T-helper 17 cell (primary cell): Measurements from ENCODE around the gene GJB2. TPM values are rescaled to one million over a fixed set of nuclear protein-coding genes. Genes with fewer than 3 reads are reported as not detected.
"Not testable (repeated sequence)": the region's sequence is repeated elsewhere in the genome, so short reads cannot be mapped to it uniquely, and the experiment has no call there.

Experiments
- ATAC-seq: fragments of 150-1000 bp; cut with Tn5 transposase; 2 replicates; pipeline ENCODE4 v1.10.0; 2021; ENCODE audit warnings: mild to moderate bottlenecking, moderate library complexity
- DNase-seq, 3 donors: peaks; one replicate each; pipeline versions ENCODE4 v3.0.0 to v3.0.0-alpha.2; 2020 to 2021
- H3K9me3 ChIP-seq: one replicate; pipeline ENCODE4 v1.7.0; 2013; ENCODE audit warnings: low read length, mild to moderate bottlenecking; ENCODE audit not compliant: control insufficient read depth, poor library complexity, severe bottlenecking
- H3K27ac Mint-ChIP-seq: one replicate; pipeline ENCODE4 v1.8.0; 2022; ENCODE audit warnings: mild to moderate bottlenecking, moderate library complexity, mixed read lengths
- H3K27me3 Mint-ChIP-seq: one replicate; pipeline ENCODE4 v1.8.0; 2022; ENCODE audit warnings: mixed read lengths
- H3K36me3 Mint-ChIP-seq: one replicate; pipeline ENCODE4 v1.8.0; 2022; ENCODE audit warnings: low read depth, mixed read lengths
- H3K4me1 Mint-ChIP-seq: one replicate; pipeline ENCODE4 v1.8.0; 2022; ENCODE audit warnings: mild to moderate bottlenecking, mixed read lengths
- H3K4me3 Mint-ChIP-seq: one replicate; pipeline ENCODE4 v1.8.0; 2022; ENCODE audit warnings: mild to moderate bottlenecking, moderate library complexity, mixed read lengths
- total RNA-seq, 4 donors: library from RNA in 2 of 4; stranded (reverse) in 2 of 4; gene quantifications; one replicate each; pipeline ENCODE4 v1.2.3 and lab custom pipeline; 2022 to 2026

GJB2 gene
- total RNA-seq, 2 donors from 2014 or later, result not detected

GRCh38 chr13:20171364-20171763 lies 21.4 kb downstream of the GJB2 start:
- no peak overlapping the region for H3K4me3 Mint-ChIP-seq
- H3K36me3 Mint-ChIP-seq, result no peaks in the 10 kb centered on the region
- peaks cover 11% of the 10 kb centered on the region for H3K4me1 Mint-ChIP-seq
- no peak overlapping the region for H3K27ac Mint-ChIP-seq
- DNase-seq (no peak), ATAC-seq (no peak)
- H3K9me3 ChIP-seq, result no peaks in the 10 kb centered on the region
- H3K27me3 Mint-ChIP-seq, result peaks cover 95% of the 10 kb centered on the region

GRCh38 chr13:20170921-20171320 lies 21.8 kb downstream of the GJB2 start:
- Mint-ChIP-seq H3K27me3 (peaks cover 95% of the 10 kb centered on the region), H3K4me3 (no peak overlapping the region), H3K27ac (no peak overlapping the region), H3K4me1 (peaks cover 11% of the 10 kb centered on the region), H3K36me3 (no peaks in the 10 kb centered on the region)
- ATAC-seq (no peak), DNase-seq (no peak)
- H3K9me3 ChIP-seq, result no peaks in the 10 kb centered on the region

GRCh38 chr13:20168396-20168795 lies 24.3 kb downstream of the GJB2 start:
- H3K27me3 Mint-ChIP-seq, result peaks cover 84% of the 10 kb centered on the region
- ATAC-seq (no peak), DNase-seq (no peak)
- H3K27ac Mint-ChIP-seq, result no peak overlapping the region
- no peaks in the 10 kb centered on the region for H3K36me3 Mint-ChIP-seq
- H3K4me3 Mint-ChIP-seq, result no peak overlapping the region
- peaks cover 5% of the 10 kb centered on the region for H3K4me1 Mint-ChIP-seq
- no peaks in the 10 kb centered on the region for H3K9me3 ChIP-seq

DNA sequence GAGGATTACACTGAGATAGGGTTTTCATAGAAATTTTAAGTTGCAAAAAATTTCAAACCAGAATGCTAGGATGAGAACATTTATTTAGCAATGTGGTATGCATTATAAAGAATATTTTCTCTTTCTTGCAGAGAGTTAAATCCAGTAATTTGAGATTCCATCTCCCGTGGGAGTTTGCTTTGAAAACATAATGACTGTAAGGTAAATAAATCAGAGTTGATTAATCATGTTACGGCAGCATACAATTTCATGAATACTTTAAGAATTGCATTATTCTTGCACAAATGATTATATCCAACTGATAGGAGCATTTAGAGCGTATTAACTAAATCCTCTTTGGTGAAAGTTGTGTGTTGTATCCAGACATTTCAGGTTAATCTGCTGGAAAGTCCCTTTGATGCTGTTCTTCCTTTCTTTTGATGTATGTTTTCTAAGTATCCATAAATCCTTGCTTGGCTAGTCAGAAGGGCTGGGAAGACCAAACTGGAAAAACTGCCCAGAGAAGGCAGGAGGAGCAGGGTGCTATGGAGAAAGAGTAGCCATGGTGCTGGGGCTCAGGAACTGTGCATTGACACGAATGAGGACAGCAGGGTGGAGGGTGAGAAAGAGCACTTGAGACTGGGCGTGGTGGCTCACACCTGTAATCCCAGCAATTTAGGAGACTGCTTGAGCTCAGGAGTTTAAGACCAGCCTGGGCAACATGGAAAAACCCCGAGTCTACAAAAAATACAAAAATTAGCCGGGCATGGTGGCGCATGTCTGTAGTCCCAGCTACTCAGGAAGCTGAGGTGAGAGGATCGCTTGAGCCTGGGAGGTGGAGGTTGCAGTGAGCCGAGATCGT lies 27.1 kb downstream of the GJB2 start:
- ATAC-seq (no peak), DNase-seq (no peak)
- H3K9me3 ChIP-seq, result no peaks in the 10 kb centered on the region
- H3K27me3 Mint-ChIP-seq, result peaks cover 75% of the 10 kb centered on the region
- peaks cover 8% of the 10 kb centered on the region for H3K4me1 Mint-ChIP-seq
- H3K27ac Mint-ChIP-seq, result no peak overlapping the region
- H3K4me3 Mint-ChIP-seq, result no peak overlapping the region
- H3K36me3 Mint-ChIP-seq, result no peaks in the 10 kb centered on the region

DNA sequence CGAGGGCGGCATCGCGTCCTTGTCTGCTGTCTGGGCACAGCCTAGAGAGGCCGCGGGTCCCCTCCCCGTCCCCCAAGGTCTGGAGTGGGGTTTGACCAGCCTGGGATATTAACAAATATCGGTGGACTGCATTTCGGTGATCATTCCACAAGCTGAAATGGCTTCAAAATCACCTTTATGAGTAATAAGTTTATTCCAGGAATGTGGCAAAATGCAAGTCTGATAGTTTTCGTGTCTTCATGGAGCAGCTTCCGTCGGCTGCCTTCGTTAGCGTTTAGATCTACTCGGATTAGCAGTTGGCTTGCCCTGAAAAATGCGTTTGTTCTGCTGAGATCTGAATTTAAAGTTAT lies 30.8 kb downstream of the GJB2 start:
- Mint-ChIP-seq H3K36me3 (no peaks in the 10 kb centered on the region), H3K4me3 (peak overlapping the region; percentile 88), H3K4me1 (peaks cover 10% of the 10 kb centered on the region), H3K27ac (no peak overlapping the region), H3K27me3 (peaks cover 58% of the 10 kb centered on the region)
- ATAC-seq (no peak), DNase-seq (no peak)
- H3K9me3 ChIP-seq, result no peaks in the 10 kb centered on the region

DNA sequence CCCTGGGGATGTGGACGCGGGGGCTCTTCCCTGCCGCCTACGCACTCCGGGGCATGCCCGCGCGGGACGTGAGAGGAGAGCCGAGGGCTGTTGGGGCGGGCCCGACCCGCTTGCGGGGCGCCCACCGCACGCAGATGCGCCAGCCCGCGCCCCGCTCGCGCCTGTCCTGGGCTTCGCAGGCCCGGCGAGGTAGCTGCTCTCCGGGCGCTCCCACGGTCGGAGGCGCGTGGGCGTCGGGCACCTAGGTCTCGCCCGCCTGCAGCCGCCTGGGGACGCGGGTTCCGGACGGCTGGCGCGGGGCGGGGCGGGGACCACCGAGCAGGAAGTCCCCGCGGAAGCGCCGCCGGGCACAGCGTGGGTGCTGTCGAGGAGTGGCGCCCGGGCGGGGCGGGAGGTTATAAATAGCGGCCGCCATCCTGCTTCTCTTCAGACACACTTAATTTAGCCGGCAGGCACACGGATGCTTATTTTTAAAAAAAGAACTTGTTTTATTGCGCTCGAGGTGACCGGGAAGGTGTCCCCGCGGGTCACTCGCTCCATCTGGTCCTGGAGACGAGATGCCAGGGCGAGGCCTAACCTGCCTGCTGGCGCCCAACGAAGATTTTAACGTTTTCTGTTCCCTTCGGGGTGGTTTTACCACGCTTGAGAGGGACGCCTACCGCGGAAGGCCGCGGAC lies 31.3 kb downstream of the GJB2 start:
- no peaks in the 10 kb centered on the region for H3K9me3 ChIP-seq
- peaks cover 10% of the 10 kb centered on the region for H3K4me1 Mint-ChIP-seq
- no peak overlapping the region for H3K27ac Mint-ChIP-seq
- no peaks in the 10 kb centered on the region for H3K36me3 Mint-ChIP-seq
- ATAC-seq (peak; percentile 63), DNase-seq (peak in 2 of 3 donors; percentile 38 to 42)
- H3K27me3 Mint-ChIP-seq, result peaks cover 54% of the 10 kb centered on the region
- peak overlapping the region; percentile 88 for H3K4me3 Mint-ChIP-seq

- H3K4me1 Mint-ChIP-seq, result peaks cover 10% of the 10 kb centered on the region
- no peaks in the 10 kb centered on the region for H3K36me3 Mint-ChIP-seq
- H3K27me3 Mint-ChIP-seq, result peaks cover 46% of the 10 kb centered on the region
- ATAC-seq (peak; percentile 66), DNase-seq (peak in 2 of 3 donors; percentile 37)
- H3K4me3 Mint-ChIP-seq, result peak within 1 kb of the TSS; percentile 89
- H3K27ac Mint-ChIP-seq, result no peak within 1 kb of the TSS
- H3K9me3 ChIP-seq, result no peaks in the 10 kb centered on the region
Measured at GRCh38 chr13:20160306-20161274, 32.1 kb downstream of the GJB2 start, which contains the start of gene GJA3. Gene GJA3, minus strand, starts transcription at chr13:20161052. Its CDS starts 17,764 bp downstream, at chr13:20143288.

- DNase-seq (no peak), ATAC-seq (no peak)
- no peaks in the 10 kb centered on the region for H3K36me3 Mint-ChIP-seq
- peak overlapping the region; percentile 75 for H3K4me3 Mint-ChIP-seq
- H3K27ac Mint-ChIP-seq, result no peak overlapping the region
- peaks cover 45% of the 10 kb centered on the region for H3K27me3 Mint-ChIP-seq
- peaks cover 10% of the 10 kb centered on the region for H3K4me1 Mint-ChIP-seq
- no peaks in the 10 kb centered on the region for H3K9me3 ChIP-seq
Measured at GRCh38 chr13:20159646-20160305, 33.0 kb downstream of the GJB2 start.

DNA sequence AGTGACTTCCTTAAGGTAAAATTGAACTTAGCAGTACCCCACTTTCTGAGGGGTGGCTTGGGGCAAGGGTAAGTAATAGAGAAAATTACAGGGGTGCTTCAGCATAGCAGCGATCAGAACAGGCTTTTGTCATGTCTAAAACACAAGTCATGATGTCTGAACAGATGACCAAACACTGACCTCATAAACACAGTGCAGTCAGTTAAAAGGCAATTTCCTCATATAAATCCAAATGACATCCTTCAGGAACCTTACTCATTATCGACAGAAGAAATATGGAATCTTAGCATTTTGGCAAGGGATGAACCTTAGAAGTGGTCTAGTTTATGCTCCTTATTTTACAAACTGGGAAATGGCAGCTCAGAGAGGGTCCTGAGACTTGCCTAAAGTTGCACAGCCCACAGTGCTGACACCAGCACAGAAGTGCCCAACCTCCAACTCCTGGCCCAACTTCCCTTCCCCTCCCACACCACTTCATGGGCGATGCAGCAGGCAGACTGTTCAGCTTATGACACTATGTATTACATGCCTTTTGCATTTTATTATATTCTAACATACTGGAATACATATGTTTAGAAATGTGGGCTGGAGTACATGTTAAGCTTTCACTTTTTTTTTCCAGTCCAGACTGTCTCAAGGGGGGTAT lies 35.5 kb downstream of the GJB2 start:
- H3K4me3 Mint-ChIP-seq, result no peak overlapping the region
- H3K36me3 Mint-ChIP-seq, result no peaks in the 10 kb centered on the region
- no peaks in the 10 kb centered on the region for H3K9me3 ChIP-seq
- peaks cover 35% of the 10 kb centered on the region for H3K27me3 Mint-ChIP-seq
- peaks cover 4% of the 10 kb centered on the region for H3K4me1 Mint-ChIP-seq
- ATAC-seq (no peak), DNase-seq (no peak)
- no peak overlapping the region for H3K27ac Mint-ChIP-seq

GRCh38 chr13:20156702-20157101 lies 36.0 kb downstream of the GJB2 start:
- H3K9me3 ChIP-seq, result no peaks in the 10 kb centered on the region
- no peak overlapping the region for H3K4me3 Mint-ChIP-seq
- peaks cover 33% of the 10 kb centered on the region for H3K27me3 Mint-ChIP-seq
- H3K36me3 Mint-ChIP-seq, result no peaks in the 10 kb centered on the region
- no peak for DNase-seq
- peaks cover 4% of the 10 kb centered on the region for H3K4me1 Mint-ChIP-seq
- ATAC-seq, result no peak
- no peak overlapping the region for H3K27ac Mint-ChIP-seq

DNA sequence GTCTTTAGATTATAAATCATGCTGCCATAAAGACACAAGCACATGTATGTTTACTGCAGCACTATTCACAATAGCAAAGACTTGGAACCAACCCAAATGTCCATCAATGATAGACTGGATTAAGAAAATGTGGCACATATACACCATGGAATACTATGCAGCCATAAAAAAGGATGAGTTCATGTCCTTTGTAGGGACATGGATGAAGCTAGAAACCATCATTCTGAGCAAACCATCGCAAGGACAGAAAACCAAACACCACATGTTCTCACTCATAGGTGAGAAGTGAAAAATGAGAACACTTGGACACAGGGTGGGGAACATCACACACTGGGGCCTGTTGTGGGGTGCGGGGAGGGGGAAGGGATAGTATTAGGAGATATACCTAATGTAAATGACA lies 39.4 kb downstream of the GJB2 start:
- peaks cover 10% of the 10 kb centered on the region for H3K36me3 Mint-ChIP-seq
- H3K9me3 ChIP-seq, ATAC-seq, H3K4me3 Mint-ChIP-seq, H3K4me1 Mint-ChIP-seq, DNase-seq, H3K27ac Mint-ChIP-seq: not testable (repeated sequence)
- H3K27me3 Mint-ChIP-seq, result peaks cover 49% of the 10 kb centered on the region

DNA sequence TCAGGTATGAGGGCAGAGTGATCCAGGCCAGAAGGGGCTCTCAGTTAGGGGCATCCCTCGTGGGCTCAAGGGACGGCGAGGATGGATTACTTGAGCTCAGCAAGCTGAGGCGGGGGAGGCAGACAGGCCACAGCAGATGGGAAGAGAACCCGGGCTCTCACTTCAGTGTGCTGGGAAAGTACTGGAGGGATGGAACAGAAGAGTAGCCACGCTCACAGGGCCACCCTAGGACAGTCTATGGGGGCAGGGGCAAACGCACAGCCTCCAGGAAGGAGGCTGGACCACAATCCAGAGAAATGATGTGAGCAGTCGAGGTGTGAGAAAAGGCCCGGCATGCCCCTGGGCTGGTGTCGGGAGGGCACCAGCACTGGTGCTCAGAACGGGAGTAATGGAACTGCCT lies 41.1 kb downstream of the GJB2 start:
- H3K4me3 Mint-ChIP-seq, result no peak overlapping the region
- H3K36me3 Mint-ChIP-seq, result peaks cover 10% of the 10 kb centered on the region
- DNase-seq (no peak), ATAC-seq (no peak)
- no peaks in the 10 kb centered on the region for H3K9me3 ChIP-seq
- H3K27me3 Mint-ChIP-seq, result peaks cover 49% of the 10 kb centered on the region
- H3K4me1 Mint-ChIP-seq, result peaks cover 10% of the 10 kb centered on the region
- H3K27ac Mint-ChIP-seq, result no peak overlapping the region
